Liver (tissue), 9 donors: Measurements from ENCODE around the gene CYSLTR2. TPM values are rescaled to one million over a fixed set of nuclear protein-coding genes. Genes with fewer than 3 reads are reported as not detected.

ENCODE experiments used
- DNase-seq: peaks from one replicate; pipeline ENCODE4 v3.0.0-alpha.2; 2017; ENCODE audit warnings: low spot score
- H3K27ac ChIP-seq, 2 donors: one replicate each; pipeline ENCODE4 v1.7.0; 2013; ENCODE audit warnings: inconsistent platforms in 2 of 2, low read length in 2 of 2, control low read depth in 1 of 2, low read depth in 1 of 2, mild to moderate bottlenecking in 1 of 2
- H3K27me3 ChIP-seq, 4 donors: one replicate each; pipeline versions ENCODE4 v1.6.1 to v1.7.0; 2013; ENCODE audit warnings: low read length in 3 of 4, inconsistent platforms in 1 of 4, mild to moderate bottlenecking in 1 of 4, moderate library complexity in 1 of 4; ENCODE audit not compliant: control insufficient read depth in 4 of 4, insufficient read depth in 4 of 4
- H3K36me3 ChIP-seq, 4 donors: one replicate each; pipeline versions ENCODE4 v1.6.1 to v1.7.0; 2013; ENCODE audit warnings: low read length in 3 of 4, mild to moderate bottlenecking in 3 of 4, low read depth in 1 of 4, moderate library complexity in 1 of 4; ENCODE audit not compliant: control insufficient read depth in 4 of 4, insufficient read depth in 3 of 4
- H3K4me1 ChIP-seq, 4 donors: one replicate each; pipeline versions ENCODE4 v1.6.1 to v1.7.0; 2013; ENCODE audit warnings: low read length in 3 of 4, mild to moderate bottlenecking in 3 of 4, moderate library complexity in 1 of 4; ENCODE audit not compliant: control insufficient read depth in 4 of 4, insufficient read depth in 4 of 4
- H3K4me3 ChIP-seq, 3 donors: one replicate each; pipeline versions ENCODE4 v1.6.1 to v1.7.0; 2013; ENCODE audit warnings: low read length in 3 of 3, control low read depth in 1 of 3, low read depth in 1 of 3, mild to moderate bottlenecking in 1 of 3
- H3K9ac ChIP-seq, 2 donors: one replicate each; pipeline ENCODE4 v1.7.0; 2013; ENCODE audit warnings: low read length in 2 of 2, mild to moderate bottlenecking in 2 of 2, moderate library complexity in 2 of 2, control low read depth in 1 of 2, low read depth in 1 of 2
- H3K9me3 ChIP-seq, 4 donors: one replicate each; pipeline versions ENCODE4 v1.6.1 to v1.7.0; 2013; ENCODE audit warnings: low read length in 3 of 4; ENCODE audit not compliant: control insufficient read depth in 4 of 4
- EGR1 ChIP-seq, 2 donors: IDR thresholded peaks; 2 replicates each; pipeline ENCODE4 v1.6.1; 2016 to 2018; ENCODE audit warnings: antibody characterized with exemption in 2 of 2, low read depth in 2 of 2
- FOXA1 ChIP-seq: IDR thresholded peaks from 2 replicates; pipeline ENCODE4 v1.6.1; 2016; ENCODE audit warnings: antibody characterized with exemption
- FOXA2 ChIP-seq: IDR thresholded peaks from 2 replicates; pipeline ENCODE4 v1.6.1; 2016; ENCODE audit warnings: antibody characterized with exemption
- GABPA ChIP-seq, 2 donors: IDR thresholded peaks in 1 of 2; conservative IDR thresholded peaks in 1 of 2; 2 replicates each; pipeline ENCODE4 v1.6.1; 2016; ENCODE audit warnings: antibody characterized with exemption in 2 of 2, mild to moderate bottlenecking in 1 of 2, moderate library complexity in 1 of 2
- HNF4A ChIP-seq, 2 donors: conservative IDR thresholded peaks; 2 replicates each; pipeline ENCODE4 v1.6.1; 2016; ENCODE audit warnings: antibody characterized with exemption in 2 of 2, mild to moderate bottlenecking in 2 of 2
- HNF4G ChIP-seq: IDR thresholded peaks from 2 replicates; pipeline ENCODE4 v1.6.1; 2016; ENCODE audit warnings: antibody characterized with exemption
- JUND ChIP-seq, 2 donors: IDR thresholded peaks; 2 replicates each; pipeline ENCODE4 v1.6.1; 2016; ENCODE audit warnings: antibody characterized with exemption in 2 of 2
- NR2F2 ChIP-seq: IDR thresholded peaks from 2 replicates; pipeline ENCODE4 v1.6.1; 2016; ENCODE audit warnings: antibody characterized with exemption
- RAD21 ChIP-seq, 2 donors: IDR thresholded peaks; 2 replicates each; pipeline ENCODE4 v1.6.1; 2016; ENCODE audit warnings: antibody characterized with exemption in 2 of 2, mild to moderate bottlenecking in 2 of 2
- RXRA ChIP-seq, 2 donors: IDR thresholded peaks; 2 replicates each; pipeline ENCODE4 v1.6.1; 2017 to 2018; ENCODE audit warnings: antibody characterized with exemption in 2 of 2, mild to moderate bottlenecking in 1 of 2
- SP1 ChIP-seq: IDR thresholded peaks from 2 replicates; pipeline ENCODE4 v1.6.1; 2018; ENCODE audit warnings: antibody characterized with exemption, mild to moderate bottlenecking
- YY1 ChIP-seq: IDR thresholded peaks from 2 replicates; pipeline ENCODE4 v1.6.1; 2016; ENCODE audit warnings: antibody characterized with exemption, mild to moderate bottlenecking
- WGBS: extraction: QIAGEN DNeasy Blood & Tissue Kit; methylation state at CpG from one replicate; pipeline ENCODE4 v1.1.7; 2013; 5-methylcytosine and 5-hydroxymethylcytosine counted together
- polyA plus RNA-seq, 2 donors: library from polyadenylated mRNA; stranded (reverse) in 1 of 2; unstranded in 1 of 2; fragments of 200-250 nt in 1 of 2; fragments of >200 nt in 1 of 2; fragmentation: Nextera tagmentation in 1 of 2; extraction: Ambion mirVana in 1 of 2; gene quantifications; one replicate each; pipeline versions ENCODE4 v1.2.1 to v1.2.3, GENCODE V29; 2013 to 2015
- total RNA-seq, 2 donors: library from RNA; depleted of rRNA; stranded (reverse); fragments of >200 nt; gene quantifications; one replicate each; pipeline ENCODE4 v1.2.3, GENCODE V29; 2014
- TF ChIP-seq, protein P1 (sequence below): IDR thresholded peaks from 2 replicates; pipeline ENCODE4 v1.6.1; 2016; ENCODE audit warnings: antibody characterized with exemption, mild to moderate bottlenecking
- TF ChIP-seq, protein P2 (sequence below): IDR thresholded peaks from 2 replicates; pipeline ENCODE4 v1.6.1; 2016; ENCODE audit warnings: antibody characterized with exemption
- TF ChIP-seq, protein P3 (sequence below): IDR thresholded peaks from 2 replicates; pipeline ENCODE4 v1.6.1; 2016; ENCODE audit warnings: antibody characterized with exemption
- TF ChIP-seq, protein P4 (sequence below): fragments of 150-350 bp; IDR thresholded peaks from 2 replicates; pipeline ENCODE4 v1.5.1; 2017; ENCODE audit warnings: improper control_type of control experiment, low read depth, low read length; ENCODE audit not compliant: missing input control
- TF ChIP-seq, protein P5 (sequence below): IDR thresholded peaks from 2 replicates; pipeline ENCODE4 v1.6.1; 2016; ENCODE audit warnings: antibody characterized with exemption
- donor health status: healthy.
- donor health status: healthy.
- donor health status: healthy.
- donor health status: healthy.
- donor health status: healthy.

Gene CYSLTR2
- total and polyA plus RNA-seq, 4 donors: 0.07 to 0.37 (median 0.15) TPM

DNA sequence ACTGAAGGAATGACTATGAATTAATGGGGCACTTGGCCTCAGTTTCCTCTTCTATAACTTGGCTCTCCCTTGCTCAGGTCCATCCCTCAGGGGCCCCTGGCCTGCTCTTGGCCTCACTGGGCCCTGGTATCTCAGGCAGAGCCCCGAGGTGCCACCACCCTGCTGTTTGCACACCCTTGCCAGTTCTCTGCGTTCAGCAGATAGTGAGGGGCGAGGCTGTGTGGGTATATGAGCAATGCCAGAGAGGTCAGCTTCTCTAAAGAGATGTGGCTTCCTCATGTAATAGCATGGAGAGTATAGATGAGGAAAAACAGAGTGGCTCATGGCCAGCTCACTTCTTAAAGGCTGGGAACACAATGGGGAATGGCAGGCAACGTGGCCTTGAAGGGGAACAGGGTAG, 76.1 kb downstream of the CYSLTR2 start:
- Histone ChIP-seq H3K9ac (no peak overlapping the region), H3K36me3 (no peaks in the 10 kb centered on the region), H3K4me1 (no peaks in the 10 kb centered on the region), H3K4me3 (no peak overlapping the region), H3K27ac (no peak overlapping the region), H3K9me3 (no peaks in the 10 kb centered on the region), H3K27me3 (peaks cover 0 to 3% (median 0%) of the 10 kb centered on the region in 4 donors)
- no peak for TF ChIP-seq YY1
- no peak for TF ChIP-seq RXRA (IDR thresholded peaks at IDR 0.05)
- no peak for TF ChIP-seq NR2F2
- no peak for TF ChIP-seq GABPA (IDR thresholded peaks at IDR 0.05 in 1 of 2, conservative IDR thresholded peaks at IDR 0.05 in 1 of 2)
- no peak for TF ChIP-seq RAD21 (IDR thresholded peaks at IDR 0.05)
- TF ChIP-seq, protein P1, sequence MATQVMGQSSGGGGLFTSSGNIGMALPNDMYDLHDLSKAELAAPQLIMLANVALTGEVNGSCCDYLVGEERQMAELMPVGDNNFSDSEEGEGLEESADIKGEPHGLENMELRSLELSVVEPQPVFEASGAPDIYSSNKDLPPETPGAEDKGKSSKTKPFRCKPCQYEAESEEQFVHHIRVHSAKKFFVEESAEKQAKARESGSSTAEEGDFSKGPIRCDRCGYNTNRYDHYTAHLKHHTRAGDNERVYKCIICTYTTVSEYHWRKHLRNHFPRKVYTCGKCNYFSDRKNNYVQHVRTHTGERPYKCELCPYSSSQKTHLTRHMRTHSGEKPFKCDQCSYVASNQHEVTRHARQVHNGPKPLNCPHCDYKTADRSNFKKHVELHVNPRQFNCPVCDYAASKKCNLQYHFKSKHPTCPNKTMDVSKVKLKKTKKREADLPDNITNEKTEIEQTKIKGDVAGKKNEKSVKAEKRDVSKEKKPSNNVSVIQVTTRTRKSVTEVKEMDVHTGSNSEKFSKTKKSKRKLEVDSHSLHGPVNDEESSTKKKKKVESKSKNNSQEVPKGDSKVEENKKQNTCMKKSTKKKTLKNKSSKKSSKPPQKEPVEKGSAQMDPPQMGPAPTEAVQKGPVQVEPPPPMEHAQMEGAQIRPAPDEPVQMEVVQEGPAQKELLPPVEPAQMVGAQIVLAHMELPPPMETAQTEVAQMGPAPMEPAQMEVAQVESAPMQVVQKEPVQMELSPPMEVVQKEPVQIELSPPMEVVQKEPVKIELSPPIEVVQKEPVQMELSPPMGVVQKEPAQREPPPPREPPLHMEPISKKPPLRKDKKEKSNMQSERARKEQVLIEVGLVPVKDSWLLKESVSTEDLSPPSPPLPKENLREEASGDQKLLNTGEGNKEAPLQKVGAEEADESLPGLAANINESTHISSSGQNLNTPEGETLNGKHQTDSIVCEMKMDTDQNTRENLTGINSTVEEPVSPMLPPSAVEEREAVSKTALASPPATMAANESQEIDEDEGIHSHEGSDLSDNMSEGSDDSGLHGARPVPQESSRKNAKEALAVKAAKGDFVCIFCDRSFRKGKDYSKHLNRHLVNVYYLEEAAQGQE: no peak
- TF ChIP-seq, protein P2, sequence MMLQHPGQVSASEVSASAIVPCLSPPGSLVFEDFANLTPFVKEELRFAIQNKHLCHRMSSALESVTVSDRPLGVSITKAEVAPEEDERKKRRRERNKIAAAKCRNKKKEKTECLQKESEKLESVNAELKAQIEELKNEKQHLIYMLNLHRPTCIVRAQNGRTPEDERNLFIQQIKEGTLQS: no peak
- TF ChIP-seq, protein P3, sequence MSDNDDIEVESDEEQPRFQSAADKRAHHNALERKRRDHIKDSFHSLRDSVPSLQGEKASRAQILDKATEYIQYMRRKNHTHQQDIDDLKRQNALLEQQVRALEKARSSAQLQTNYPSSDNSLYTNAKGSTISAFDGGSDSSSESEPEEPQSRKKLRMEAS: no peak
- TF ChIP-seq, protein P4, sequence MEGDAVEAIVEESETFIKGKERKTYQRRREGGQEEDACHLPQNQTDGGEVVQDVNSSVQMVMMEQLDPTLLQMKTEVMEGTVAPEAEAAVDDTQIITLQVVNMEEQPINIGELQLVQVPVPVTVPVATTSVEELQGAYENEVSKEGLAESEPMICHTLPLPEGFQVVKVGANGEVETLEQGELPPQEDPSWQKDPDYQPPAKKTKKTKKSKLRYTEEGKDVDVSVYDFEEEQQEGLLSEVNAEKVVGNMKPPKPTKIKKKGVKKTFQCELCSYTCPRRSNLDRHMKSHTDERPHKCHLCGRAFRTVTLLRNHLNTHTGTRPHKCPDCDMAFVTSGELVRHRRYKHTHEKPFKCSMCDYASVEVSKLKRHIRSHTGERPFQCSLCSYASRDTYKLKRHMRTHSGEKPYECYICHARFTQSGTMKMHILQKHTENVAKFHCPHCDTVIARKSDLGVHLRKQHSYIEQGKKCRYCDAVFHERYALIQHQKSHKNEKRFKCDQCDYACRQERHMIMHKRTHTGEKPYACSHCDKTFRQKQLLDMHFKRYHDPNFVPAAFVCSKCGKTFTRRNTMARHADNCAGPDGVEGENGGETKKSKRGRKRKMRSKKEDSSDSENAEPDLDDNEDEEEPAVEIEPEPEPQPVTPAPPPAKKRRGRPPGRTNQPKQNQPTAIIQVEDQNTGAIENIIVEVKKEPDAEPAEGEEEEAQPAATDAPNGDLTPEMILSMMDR: no peak
- TF ChIP-seq, protein P5, sequence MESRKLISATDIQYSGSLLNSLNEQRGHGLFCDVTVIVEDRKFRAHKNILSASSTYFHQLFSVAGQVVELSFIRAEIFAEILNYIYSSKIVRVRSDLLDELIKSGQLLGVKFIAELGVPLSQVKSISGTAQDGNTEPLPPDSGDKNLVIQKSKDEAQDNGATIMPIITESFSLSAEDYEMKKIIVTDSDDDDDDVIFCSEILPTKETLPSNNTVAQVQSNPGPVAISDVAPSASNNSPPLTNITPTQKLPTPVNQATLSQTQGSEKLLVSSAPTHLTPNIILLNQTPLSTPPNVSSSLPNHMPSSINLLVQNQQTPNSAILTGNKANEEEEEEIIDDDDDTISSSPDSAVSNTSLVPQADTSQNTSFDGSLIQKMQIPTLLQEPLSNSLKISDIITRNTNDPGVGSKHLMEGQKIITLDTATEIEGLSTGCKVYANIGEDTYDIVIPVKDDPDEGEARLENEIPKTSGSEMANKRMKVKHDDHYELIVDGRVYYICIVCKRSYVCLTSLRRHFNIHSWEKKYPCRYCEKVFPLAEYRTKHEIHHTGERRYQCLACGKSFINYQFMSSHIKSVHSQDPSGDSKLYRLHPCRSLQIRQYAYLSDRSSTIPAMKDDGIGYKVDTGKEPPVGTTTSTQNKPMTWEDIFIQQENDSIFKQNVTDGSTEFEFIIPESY: no peak
- TF ChIP-seq FOXA2: no peak
- no peak for TF ChIP-seq JUND (IDR thresholded peaks at IDR 0.05)
- TF ChIP-seq EGR1 (IDR thresholded peaks at IDR 0.05; ENCODE audit: low read depth in 2 of 2): no peak
- TF ChIP-seq HNF4G: no peak
- TF ChIP-seq SP1: no peak
- no peak for TF ChIP-seq HNF4A (conservative IDR thresholded peaks at IDR 0.05)
- no peak for TF ChIP-seq FOXA1
- WGBS: 80% methylated on average over 4 of the region's 4 CpGs
- DNase-seq: no peak
